ENCODE measurements around the gene OR56A4.
"Not testable (repeated sequence)": the region's sequence is repeated elsewhere in the genome, so short reads cannot be mapped to it uniquely, and the experiment has no call there.

Gene OR56A4

DNA sequence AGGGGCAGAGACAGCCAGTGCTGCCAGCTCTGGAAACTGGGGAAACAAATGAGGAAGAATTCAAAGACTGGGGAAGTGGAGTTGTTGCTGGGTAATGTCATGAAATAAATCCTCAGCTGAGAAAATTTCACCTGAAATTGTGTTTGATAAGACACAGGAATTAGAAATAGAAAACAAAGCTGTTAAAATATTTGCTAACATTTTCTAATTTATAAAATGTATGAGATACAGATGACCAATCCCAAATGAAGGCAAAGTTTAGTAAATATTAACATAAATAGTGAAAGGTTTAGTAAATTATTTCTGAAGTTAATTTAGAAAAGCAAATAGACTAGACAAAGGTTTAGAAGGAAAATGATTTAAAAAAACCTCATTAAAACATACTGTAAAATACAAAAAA is 38.4 kb downstream of the OR56A4 start, which contains the start of gene OR56A5:
Gene OR56A5 (minus strand): TSS at position 101 of the 400 bp plus-strand sequence. CDS start 0 bp downstream, at position 101.
- in situ Hi-C loops (cut with HindIII; ENCODE audit: low pct_ligation_motif_present, low pct_unique_long_range_greater_than_20kb, low sequenced_read_pairs) = no loop called here
- no peak for DNase-seq

DNA sequence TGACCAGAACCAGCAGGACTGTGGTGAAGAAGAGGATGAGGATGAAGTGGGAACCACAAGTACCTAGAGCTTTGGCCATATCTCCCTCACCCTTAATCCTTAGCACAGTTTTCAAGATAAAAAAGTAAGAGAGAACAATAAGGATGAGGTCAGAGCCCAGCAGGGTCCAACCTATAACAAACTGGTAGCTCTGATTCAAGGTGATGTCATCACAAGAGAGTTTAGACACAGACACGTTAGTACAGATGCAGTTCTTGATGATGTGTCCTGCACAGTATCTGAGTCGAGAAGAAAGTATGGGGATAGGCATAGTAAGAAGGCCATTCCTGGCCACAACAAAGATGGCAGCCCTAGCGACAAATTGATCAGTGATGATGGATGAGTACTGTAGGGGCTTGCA is 39.0 kb downstream of the OR56A4 start:
- DNase-seq = no peak
- in situ Hi-C loops (cut with HindIII; ENCODE audit: low pct_ligation_motif_present, low pct_unique_long_range_greater_than_20kb, low sequenced_read_pairs) = no loop called here

GRCh38 chr11:5966958-5967357 is 39.8 kb downstream of the OR56A4 start:
- DNase-seq = no peak
- in situ Hi-C loops (cut with HindIII; ENCODE audit: low pct_ligation_motif_present, low pct_unique_long_range_greater_than_20kb, low sequenced_read_pairs) = no loop called here

DNA sequence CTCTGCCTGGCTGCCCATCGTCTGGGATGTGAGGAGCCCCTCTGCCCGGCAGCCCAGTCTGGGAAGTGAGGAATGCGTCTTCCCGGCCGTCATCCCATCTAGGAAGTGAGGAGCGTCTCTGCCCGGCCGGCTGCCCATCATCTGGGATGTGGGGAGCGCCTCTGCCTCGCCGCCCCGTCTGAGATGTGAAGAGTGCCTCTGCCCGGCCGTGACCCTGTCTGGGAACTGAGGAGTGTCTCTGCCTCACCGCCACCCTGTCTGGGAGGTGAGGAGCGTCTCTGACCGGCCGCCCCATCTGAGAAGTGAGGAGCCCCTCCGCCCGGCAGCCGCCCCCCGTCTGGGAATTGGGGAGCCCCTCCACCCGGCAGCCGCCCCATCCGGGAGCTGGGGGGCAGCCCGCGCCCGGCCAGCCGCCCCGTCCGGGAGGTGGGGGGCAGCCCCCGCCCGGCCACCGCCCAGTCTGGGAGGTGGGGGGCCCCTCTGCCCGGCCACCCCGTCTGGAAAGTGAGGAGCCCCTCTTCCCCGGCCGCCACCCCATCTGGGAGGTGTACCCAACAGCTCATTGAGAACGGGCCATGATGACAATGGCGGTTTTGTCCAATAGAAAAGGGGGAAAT is 45.9 kb downstream of the OR56A4 start:
- DNase-seq; in situ Hi-C loops (cut with HindIII; ENCODE audit: low pct_ligation_motif_present, low pct_unique_long_range_greater_than_20kb, low sequenced_read_pairs): not testable (repeated sequence)

- in situ Hi-C loops (cut with HindIII; ENCODE audit: low pct_ligation_motif_present, low pct_unique_long_range_greater_than_20kb, low sequenced_read_pairs) = no loop called here
- DNase-seq = no peak
Observed at GRCh38 chr11:5955586-5955985, 51.2 kb downstream of the OR56A4 start.

Data from ACHN (cell line).